SIG-M5 treated with dmso at 0.1 percent for 504 hours (cell line): ENCODE measurements around the gene STX7.

Experiments used
- DNase-seq: peaks from one replicate; lab custom pipeline; 2025; ENCODE audit not compliant: unreplicated experiment; lab: John Stamatoyannopoulos, UW

The STX7 gene

DNA sequence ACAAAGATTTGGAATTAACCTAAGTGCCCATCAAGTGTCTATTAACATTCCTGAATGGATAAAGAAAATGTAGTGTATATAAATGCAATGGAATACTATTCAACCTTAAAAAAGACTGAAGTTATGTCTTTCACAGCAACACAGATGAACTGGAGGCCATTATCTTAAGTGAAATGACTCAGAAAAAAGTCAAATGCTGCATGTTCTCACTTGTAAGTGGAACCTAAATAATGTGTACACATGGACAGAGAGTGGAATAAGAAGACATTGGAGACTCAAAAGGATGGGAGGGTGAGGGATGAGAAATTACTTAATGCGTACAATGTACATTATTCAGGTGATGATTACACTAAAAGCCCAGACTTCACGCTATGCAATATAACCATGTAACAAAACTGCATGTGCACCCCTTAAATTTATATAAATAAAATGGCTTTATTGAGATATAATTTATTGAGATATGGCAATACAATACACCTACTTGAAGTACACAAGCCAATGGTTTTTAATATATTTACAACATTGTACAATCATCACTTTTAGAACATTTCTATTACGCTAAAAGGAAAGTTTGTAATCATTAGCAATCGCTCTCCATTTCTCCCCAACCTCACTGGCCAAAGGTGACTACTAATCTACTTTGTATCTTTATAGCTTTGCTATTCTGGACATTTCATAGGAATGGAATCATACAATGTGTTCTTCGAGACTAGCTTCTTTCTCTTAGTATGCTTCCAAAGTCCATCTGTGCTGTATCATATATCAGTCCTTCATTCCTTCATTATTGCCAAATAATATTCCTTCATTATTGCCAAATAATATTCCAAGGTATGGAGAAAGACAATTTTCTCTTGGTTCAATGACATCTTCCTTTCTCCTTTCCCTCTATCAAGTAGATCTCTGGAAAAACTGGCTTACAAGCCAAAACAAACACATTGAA lies 5.8 kb downstream of the STX7 start:
- no peak for DNase-seq

DNA sequence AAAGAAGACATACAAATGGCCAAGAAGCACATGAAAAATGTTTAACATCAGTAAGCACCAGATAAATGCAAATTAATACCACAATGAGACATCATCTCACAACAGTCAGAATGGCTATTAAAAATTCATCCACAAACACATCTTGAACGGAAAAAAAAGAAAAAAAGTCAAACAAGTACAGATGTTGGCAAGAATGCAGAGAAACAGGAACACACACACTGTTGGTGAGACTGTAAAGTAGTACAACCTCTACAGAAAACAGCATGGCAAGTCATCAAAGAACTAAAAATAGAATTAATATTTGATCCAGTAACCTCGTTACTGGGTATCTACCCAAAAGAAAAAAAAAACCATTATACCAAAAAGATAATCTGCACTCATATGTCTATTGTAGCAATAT lies 6.5 kb downstream of the STX7 start:
- DNase-seq, result no peak

DNA sequence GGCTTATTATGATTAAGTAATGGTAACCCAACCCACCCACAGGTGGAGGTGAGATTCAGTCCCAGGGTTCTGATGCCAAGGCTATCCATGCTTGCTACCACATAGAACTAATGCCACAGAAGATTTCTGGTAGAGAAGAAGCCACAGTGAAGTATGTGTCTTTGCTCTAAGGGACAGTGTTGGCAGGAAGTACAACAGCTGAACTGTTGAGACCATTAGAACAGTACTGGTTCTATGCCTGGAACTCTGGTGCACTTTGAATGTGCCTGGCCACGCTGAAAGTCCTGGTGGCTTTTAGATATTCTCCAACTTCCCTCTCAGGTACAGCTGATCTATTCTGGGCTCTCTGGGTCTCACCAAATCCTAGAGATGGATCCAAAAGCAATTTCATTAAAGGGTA lies 7.8 kb downstream of the STX7 start:
- no peak for DNase-seq

DNA sequence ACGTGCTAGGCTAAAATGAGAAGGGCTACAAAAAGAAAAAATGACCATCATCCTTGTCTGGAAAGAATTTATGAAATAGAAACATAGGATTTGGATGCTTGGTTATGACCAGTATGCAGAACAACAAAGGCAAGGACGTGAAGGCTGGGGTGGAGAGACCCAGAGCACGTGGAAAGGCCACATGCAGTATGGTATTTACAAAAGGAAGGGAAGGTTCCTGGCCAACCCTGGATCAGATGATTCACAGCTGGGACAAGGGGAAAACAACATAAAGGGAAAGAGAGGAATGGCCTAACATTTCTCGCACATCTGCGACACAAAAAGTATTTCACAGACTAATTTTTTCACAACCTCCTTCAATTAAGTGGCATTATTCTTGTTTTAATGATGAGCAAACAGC lies 8.2 kb downstream of the STX7 start:
- DNase-seq, result no peak

DNA sequence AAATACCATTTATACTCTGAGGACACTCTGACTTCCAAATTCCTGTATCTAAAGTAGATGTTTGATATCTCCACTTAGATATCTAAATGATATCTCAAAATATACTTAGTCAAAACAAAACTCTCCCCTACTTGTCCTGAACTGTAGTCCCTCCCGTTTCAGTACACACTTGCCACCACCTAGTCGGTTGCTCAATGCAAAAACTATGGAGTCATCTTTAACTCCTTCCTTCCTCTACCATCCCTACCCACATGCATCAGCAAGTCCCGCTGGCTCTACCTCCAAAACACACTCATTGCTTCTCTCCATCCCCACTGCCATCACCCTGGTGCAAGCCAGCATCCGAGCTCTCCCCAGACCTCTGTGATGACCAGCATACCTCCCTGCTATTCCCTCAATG lies 13.2 kb downstream of the STX7 start:
- DNase-seq, result no peak

DNA sequence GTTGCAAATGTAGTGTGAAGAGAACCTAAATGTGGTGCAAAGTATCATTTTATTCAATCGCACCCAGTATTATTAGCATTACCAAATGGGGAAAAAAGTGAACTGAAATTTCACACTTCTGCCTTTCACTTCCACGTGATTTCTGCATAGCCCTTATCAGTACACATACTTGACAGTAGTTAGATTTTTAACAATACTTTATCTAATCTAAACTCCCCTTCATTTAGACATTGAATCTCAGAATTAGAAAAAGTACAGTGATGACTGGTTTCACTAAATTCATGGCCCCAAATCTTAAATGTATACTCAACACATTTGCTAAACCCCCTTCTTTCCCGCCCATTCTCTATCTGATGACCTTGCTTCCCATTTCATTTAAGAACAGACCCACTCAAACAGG lies 14.3 kb downstream of the STX7 start:
- no peak for DNase-seq

DNA sequence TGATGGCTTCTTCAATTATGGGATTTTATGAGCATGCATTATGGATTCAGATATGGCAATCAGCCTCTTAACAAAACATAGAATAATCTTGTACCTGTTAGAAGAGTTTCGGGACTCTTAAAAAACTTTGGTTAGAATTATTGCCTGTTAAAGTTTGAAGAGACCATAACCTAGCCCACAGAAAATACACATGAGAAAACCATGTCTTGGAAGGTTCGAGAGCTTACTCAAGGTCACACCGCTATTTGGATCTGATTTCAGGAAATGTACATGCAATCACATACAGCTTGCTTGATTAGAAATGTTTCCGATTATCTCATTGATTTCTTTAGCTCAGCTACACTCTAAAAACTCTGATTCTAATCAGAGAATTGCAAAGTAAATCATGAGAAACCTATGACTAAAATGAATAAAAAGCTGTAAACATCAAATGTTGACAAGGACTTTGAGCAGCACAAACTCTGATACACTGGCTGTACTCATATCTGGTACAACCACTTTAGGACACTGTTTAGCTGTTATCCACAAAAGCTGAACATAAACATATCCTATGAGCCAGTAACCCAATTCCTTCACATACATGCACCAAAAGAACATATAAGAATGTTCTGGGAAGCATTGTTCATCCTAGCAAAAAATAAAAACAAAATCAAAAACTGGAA lies 16.3 kb downstream of the STX7 start:
- DNase-seq, result no peak

DNA sequence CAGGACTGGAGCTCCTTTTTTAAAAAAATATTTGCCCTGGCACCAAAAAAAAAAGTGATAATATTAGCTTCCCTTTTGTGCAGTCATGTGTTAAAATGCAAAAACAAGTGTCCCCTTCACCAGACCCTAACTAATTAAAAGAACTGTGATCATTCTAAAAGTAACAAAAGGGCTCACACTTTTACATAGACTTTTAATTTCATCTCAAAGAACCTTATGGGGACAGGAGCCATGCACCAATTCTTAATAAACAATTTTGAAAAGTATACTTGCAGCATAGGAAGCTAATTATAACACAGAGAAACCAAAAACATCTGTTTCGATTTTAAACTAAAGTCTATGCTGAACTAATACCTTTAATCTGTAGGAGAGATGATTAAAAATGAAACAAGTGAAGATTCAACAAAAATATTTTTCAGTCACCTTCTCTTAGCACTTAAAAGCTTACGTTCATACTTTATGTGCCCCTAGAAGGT lies 17.3 kb downstream of the STX7 start:
- no peak for DNase-seq

DNA sequence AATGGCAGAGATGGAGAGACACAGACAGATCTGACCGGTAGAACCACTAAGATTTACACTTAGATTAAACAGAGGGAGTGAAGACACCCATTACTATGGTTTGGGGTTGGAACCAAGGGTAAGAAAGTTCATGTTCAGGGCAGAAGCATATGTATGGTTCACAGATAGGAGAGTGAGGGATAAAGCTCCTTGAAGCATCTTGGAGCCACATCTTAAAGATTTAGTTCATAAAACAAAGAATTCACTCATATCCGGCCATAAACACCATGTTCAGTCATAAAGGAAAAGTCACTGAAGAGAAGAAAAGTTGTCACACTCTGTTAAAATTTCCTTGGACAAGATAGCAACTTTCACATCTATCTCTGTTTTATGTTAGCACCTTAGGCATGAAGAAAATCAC lies 18.0 kb downstream of the STX7 start:
- no peak for DNase-seq

DNA sequence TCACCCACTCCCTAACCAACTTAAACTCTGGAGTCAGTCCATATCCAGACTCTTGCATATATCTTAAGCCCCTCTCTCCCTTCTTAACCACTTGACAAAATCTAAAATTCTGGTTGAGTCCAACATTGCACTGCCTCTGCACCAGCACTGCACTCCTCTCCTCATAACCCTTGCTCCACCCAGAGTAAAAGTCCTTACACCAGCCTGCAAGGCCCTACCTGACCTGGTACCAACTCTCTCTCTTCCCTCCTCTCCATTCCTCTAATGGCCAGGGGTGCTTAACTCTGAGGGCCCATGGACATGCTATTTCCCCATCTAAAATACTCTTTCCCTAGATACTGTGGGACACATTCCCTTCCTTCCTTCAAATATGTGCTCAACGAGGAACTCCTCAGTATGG lies 21.0 kb downstream of the STX7 start:
- no peak for DNase-seq

DNA sequence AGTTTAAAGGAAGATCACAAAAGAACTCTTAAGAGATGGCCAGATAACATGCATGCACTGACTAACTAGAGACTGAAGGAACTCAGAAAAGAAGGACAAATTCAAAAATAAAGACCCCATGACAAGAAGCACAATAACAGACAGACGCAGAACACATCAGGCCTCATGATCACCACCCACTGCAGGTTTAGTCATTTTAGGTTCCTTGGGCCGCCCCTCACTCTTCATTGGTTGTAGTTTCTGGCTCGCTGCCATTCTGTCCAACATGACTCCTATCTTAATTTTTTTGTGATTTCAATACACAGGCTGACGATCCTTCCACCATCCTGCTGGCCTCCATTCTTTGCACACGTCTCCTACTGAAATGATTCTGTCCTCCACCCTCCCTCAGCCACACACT lies 21.6 kb downstream of the STX7 start:
- DNase-seq, result no peak

DNA sequence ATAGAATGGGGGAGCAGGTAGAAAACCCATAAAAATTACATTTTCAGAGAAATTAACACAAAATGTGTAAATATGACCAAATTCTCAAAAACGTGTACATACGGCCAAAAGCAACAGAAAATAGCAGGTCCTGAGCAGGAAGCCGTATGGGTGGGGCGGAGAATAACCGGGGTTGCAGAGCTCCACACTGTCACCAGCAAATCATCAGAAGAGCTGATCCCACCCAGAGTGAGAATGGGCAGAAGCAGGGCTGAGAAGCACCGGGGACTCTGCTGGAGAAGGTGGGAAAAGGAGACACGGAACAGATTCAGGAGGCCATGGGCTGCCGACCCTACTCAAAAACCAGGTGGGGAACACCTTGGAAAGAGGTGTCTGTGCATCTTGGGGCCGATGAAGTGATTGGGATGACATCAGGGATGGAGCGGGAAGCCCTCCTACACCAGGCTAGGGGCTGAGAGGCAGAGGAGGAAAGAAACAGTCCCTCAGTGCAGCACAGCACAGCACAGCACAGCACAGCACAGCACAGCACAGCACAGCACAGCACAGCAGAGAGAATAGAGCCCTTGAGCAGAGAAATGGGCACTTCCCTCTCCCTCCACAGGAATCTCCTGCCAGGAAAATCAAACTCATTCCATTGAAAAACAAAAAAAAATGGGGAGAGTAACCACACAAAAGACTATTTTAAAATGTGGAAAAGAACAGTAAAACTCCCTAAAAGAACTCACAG lies 22.3 kb downstream of the STX7 start:
- no peak for DNase-seq

DNA sequence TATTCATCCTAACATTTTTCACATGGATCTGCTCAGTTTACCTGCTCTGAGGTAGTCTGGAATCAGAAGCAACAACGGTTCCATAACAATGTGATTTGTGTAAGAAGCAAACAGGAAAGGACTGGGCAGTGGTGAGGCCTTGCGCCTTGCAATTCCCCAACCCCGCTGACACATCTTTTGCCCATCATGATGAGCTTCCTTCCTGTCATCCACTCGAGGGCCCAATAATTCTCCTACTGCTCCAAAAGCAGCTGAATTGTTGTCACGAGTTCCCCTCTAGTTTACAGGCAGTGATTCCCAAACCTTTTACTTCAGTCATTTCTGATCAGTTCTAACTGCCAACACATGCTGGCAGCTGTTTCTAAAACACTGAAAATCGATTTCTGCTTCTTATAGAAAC lies 22.9 kb downstream of the STX7 start:
- no peak for DNase-seq

DNA sequence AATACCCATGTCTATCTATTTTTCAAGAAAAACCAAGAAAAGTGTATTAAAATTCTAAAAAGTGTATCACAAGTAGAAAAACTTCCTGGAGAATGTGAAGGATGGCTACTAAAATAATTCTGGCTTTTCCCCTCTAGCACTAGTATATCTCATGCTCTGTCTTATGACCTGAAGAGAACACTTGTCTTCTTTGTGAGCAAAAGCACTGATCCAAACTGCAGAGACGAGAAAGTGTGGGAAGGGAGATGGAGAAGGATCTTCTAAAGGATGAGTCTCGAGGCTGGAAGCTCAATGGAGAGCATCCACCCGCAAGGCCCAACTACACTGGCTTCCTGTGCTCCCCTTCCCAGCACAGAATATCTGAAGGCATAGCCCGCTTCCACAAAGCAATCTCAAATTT lies 23.5 kb downstream of the STX7 start:
- DNase-seq, result no peak

DNA sequence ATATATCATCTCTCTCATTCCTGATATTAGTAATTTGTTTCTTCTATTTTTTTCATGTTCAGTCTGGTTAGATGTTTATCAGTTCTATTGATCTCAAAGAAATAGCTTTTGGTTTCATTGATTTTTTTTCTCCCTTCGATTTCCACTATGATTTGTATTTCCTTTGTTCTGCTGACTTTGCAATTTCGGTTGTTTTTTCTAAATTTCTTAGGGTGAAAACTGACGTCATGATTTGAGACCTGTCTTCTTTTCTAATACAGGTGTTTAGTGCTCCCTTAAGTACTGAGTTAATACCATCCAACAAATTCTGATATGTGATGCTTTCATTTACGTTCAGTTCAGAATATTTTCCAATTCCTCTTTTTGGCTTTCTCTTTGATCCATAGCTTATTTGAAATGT lies 25.2 kb downstream of the STX7 start:
- no peak for DNase-seq

DNA sequence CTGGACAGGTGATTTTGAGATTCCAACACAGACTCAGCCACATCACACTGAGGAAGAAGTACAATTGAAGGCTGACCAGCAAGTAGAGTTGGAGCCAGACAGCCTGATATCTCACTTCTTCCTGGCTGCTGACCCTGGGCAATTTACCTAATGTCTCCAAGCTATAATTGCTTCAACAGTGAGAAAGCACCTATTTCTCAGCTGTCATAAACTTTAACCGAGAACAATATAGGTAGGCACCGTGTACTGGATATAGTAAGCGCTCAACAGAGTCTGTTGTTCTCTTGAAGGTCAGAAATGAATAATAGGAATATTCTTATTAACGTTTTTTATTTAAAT lies 28.3 kb downstream of the STX7 start:
- DNase-seq, result no peak

DNA sequence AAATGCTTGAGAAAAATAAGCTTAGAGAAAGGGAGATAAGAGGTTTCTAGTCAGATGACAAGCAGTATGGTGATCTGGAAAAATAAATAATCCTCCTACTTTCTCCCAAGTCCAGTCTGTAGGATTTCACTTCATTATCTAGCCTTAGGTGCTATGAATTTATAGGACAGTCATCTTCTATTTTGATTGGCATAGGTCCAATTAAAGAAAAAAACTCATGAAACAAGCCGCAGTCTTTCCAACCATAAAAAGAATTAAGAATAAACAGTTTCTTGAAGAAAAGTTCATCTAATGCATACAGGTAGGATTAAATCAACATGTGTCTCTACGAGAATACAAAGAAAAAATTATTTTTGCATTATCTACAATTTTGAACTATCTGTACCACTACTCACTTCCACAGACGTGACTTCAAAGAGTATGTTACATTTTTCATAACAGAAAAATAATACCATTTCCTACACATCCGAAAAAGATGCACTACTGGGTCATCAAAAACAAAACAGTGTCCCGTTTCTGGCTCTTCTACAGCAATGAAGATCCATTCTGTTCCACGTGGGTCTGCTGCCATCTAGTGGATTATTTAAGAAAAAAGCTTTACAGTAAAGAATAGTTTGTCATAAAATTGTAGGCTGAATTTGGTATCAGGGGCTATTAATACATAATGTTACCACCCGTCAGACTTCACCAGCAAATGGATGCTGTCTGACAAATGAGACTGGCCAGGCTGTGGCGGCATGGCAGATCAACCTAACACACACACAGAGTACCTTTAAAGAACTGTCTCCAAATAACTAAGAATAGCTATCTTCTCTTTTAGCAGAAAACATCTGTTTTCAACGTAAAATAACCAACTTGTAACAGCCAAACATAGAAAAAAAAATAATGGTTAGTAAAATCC lies 28.9 kb downstream of the STX7 start:
- peak; percentile 55 for DNase-seq

DNA sequence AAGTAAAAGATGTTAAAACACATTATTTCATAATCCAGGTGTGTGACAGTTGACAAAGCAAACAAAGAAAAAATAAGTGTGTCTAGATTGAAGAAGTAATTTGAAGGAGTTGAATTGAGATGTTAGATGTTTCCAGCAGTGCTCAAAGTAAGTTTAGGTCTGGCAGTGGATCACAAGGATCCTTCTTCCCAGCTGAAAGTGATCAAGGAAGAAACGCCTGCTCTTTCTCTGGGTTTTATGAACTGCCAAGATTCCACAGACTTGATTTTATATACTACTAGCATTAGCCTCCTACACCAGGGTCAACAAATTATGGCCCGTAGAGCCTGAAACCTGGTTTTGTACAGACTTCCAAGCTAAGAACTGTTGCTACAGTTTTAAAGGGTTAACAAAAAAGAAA lies 30.3 kb downstream of the STX7 start:
- DNase-seq, result no peak

DNA sequence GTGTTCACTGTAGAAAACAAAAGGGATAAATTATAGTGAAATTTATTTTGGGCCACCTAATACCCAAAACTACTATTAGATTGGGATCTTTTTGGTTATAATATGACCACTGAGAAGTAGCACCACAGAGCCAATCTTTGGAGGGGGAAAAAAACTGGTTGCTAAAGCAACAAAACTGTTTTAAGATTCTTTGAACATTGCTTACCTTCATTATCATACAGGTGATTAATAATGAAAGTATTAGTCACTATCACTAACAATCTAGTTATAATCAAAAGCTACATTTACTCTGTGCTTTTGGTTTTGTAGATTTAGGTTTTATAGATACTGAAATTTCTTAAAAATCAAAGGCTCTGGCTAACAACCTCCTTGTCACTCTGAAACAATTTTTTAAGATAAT lies 31.7 kb downstream of the STX7 start:
- no peak for DNase-seq

DNA sequence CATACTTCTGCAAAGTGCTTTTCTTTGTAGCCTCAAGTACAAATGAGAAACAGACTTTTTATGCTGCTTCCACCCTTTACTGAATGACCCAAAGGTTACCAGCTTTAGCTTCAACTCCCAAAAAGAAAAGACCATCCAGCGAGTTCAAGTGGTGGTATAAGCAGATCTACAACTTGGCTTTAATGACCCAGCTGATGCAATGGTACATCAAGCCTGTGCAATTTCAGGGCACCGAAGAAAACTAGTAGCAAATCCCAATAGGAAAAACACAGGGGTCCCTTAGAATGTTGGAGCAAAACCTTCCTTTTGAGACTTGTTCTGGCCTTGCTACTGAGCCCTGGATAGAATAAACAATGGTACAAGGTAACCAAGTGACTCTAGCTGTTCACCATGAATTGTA lies 33.8 kb downstream of the STX7 start:
- no peak for DNase-seq

DNA sequence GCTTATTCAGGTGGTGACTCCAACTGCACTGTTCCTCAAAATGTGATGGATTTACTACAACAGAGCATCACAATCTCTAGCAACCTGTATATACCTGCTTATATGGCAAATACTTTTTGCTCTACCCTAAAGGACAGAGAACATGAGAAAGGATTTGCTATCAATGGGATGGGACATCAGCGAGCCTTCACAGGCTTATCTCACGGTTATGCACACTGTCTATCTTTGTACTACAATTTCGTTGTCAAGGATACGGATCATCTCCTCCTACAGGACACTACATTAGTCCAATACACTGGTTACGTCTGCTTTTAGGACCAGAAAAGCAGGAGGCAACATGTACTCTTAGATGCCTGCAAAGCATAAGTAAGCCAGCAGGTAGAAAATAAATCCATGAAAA lies 34.2 kb downstream of the STX7 start:
- no peak for DNase-seq
